Endothelial cell of umbilical vein (primary cell): ENCODE measurements around the gene FAM200C. TPM values are rescaled to one million over a fixed set of nuclear protein-coding genes. Genes with fewer than 3 reads are reported as not detected.

Experiments used
- BruUV-seq: library from RNA; stranded (reverse); fragments of 400-500 nt; replicated peaks from 2 replicates; lab custom pipeline; 2021; lab: Mats Ljungman, UMichigan
- CTCF ChIA-PET: fragments of 300-600, 350-600 bp; sonication (Branson Sonifier 250); formaldehyde crosslinking; loops from one replicate; lab custom pipeline; 2021; ENCODE audit warnings: antibody characterized with exemption, inconsistent platforms; lab: Charles Lee
- POLR2A ChIA-PET: fragments of 300-600, 350-600 bp; sonication (Branson Sonifier 250); formaldehyde crosslinking; loops from one replicate; lab custom pipeline; 2021; ENCODE audit warnings: antibody characterized with exemption, inconsistent platforms; lab: Charles Lee
- DNase-seq: peaks from one replicate; pipeline ENCODE4 v3.0.0-alpha.2; 2011; ENCODE audit warnings: low read depth, low spot score
- FAIRE-seq: peaks from 2 replicates; lab custom pipeline; 2011; peaks lifted over from hg19 to GRCh38; lab: Jason Lieb, UNC
- H2AFZ ChIP-seq: 2 replicates; pipeline ENCODE4 v1.6.0; 2012; ENCODE audit warnings: low read depth, low read length, control low read depth, inconsistent platforms
- H3K27ac ChIP-seq: 2 replicates; pipeline ENCODE4 v1.5.1; 2011; ENCODE audit warnings: low read depth, mild to moderate bottlenecking, control low read depth, low read length, moderate library complexity; ENCODE audit not compliant: insufficient read depth
- H3K27me3 ChIP-seq, 2 experiments: 2 replicates each; pipeline versions ENCODE4 v1.6.0 to v1.6.1; 2011; ENCODE audit warnings: low read length in 2 of 2, mixed read lengths in 1 of 2; ENCODE audit not compliant: control insufficient read depth in 2 of 2, insufficient read depth in 2 of 2
- H3K36me3 ChIP-seq, 2 experiments: 2 replicates in 1 of 2; 3 replicates in 1 of 2; pipeline ENCODE4 v1.5.1; 2011; ENCODE audit warnings: low read length in 2 of 2, mild to moderate bottlenecking in 1 of 2, moderate library complexity in 1 of 2; ENCODE audit not compliant: control insufficient read depth in 2 of 2, insufficient read depth in 2 of 2; ENCODE audit errors: extremely low read depth in 1 of 2
- H3K4me1 ChIP-seq: 3 replicates; pipeline ENCODE4 v1.5.1; 2011; ENCODE audit warnings: mild to moderate bottlenecking, low read length; ENCODE audit not compliant: control insufficient read depth, insufficient read depth; ENCODE audit errors: extremely low read depth
- H3K4me2 ChIP-seq: 2 replicates; pipeline ENCODE4 v1.6.1; 2011; ENCODE audit warnings: low read length, control low read depth, mixed read lengths; ENCODE audit not compliant: insufficient read depth
- H3K4me3 ChIP-seq, 3 experiments: fragments of 200-600 bp in 1 of 3; sonication (generic), shearing (Covaris generic) in 1 of 3; replicated peaks in 1 of 3; 2 replicates each; pipeline ENCODE4 v1.5.1; 2011 to 2016; ENCODE audit warnings: control low read depth in 3 of 3, low read length in 3 of 3, mild to moderate bottlenecking in 2 of 3, inconsistent platforms in 1 of 3, low read depth in 1 of 3, moderate library complexity in 1 of 3; ENCODE audit not compliant: insufficient read depth in 1 of 3
- H3K79me2 ChIP-seq: 2 replicates; pipeline ENCODE4 v1.6.0; 2012; ENCODE audit warnings: low read length, inconsistent platforms; ENCODE audit not compliant: control insufficient read depth, insufficient read depth
- H3K9ac ChIP-seq: replicated peaks from 2 replicates; pipeline ENCODE3; 2011; ENCODE audit warnings: low read length, control low read depth; ENCODE audit not compliant: insufficient read depth; ENCODE audit errors: extremely low read depth
- H3K9me1 ChIP-seq: replicated peaks from 3 replicates; pipeline ENCODE4 v1.6.0; 2011; ENCODE audit warnings: mild to moderate bottlenecking, low read length; ENCODE audit not compliant: control insufficient read depth, insufficient read depth; ENCODE audit errors: extremely low read depth
- H3K9me3 ChIP-seq: replicated peaks from 2 replicates; pipeline ENCODE4 v1.5.1; 2012; ENCODE audit warnings: low read length, inconsistent platforms; ENCODE audit not compliant: control insufficient read depth, insufficient read depth
- H4K20me1 ChIP-seq: replicated peaks from 2 replicates; pipeline ENCODE3; 2011; ENCODE audit warnings: mild to moderate bottlenecking, low read length; ENCODE audit not compliant: control insufficient read depth, insufficient read depth; ENCODE audit errors: extremely low read depth
- EZH2 ChIP-seq: IDR thresholded peaks from 2 replicates; pipeline ENCODE4 v1.6.1; 2012; ENCODE audit warnings: borderline replicate concordance, low read depth, mild to moderate bottlenecking, moderate library complexity, low read length, inconsistent platforms; ENCODE audit not compliant: severe bottlenecking
- FOS ChIP-seq: IDR thresholded peaks from 2 replicates; pipeline ENCODE4 v1.6.1; 2011; ENCODE audit warnings: mild to moderate bottlenecking, low read length, moderate library complexity, borderline replicate concordance; ENCODE audit not compliant: insufficient read depth
- GATA2 ChIP-seq: IDR thresholded peaks from 2 replicates; pipeline ENCODE4 v1.7.0; 2011; ENCODE audit warnings: low read depth, mild to moderate bottlenecking, moderate library complexity, mixed read lengths, low read length; ENCODE audit not compliant: insufficient read length, insufficient read depth
- JUN ChIP-seq: IDR thresholded peaks from 2 replicates; pipeline ENCODE4 v1.6.1; 2011; ENCODE audit warnings: borderline replicate concordance, low read depth; ENCODE audit not compliant: insufficient read length, insufficient read depth
- MYC ChIP-seq: IDR thresholded peaks from one replicate; pipeline ENCODE4 v1.6.1; 2011; ENCODE audit warnings: mild to moderate bottlenecking, low read depth, low read length
- POLR2A ChIP-seq: IDR thresholded peaks from 2 replicates; pipeline ENCODE4 v1.6.1; 2012; ENCODE audit warnings: low read depth, mild to moderate bottlenecking, control low read depth, low read length
- POLR2AphosphoS5 ChIP-seq: IDR thresholded peaks from 2 replicates; pipeline ENCODE4 v1.6.1; 2012; ENCODE audit warnings: low read depth, mild to moderate bottlenecking, control low read depth, low read length, moderate library complexity; ENCODE audit not compliant: insufficient read depth
- dilution Hi-C: fragments of 300-500 bp; cut with MboI; formaldehyde crosslinking; loops from one replicate; pipeline ENCODE4 v1.15.0; 2019; ENCODE audit warnings: low sequenced_read_pairs; ENCODE audit not compliant: extremely low pct_ligation_motif_present
- intact Hi-C: fragments of 100-400 bp; cut with micrococcal nuclease; formaldehyde crosslinking; loops from one replicate; pipeline ENCODE4 v1.10.0; 2022
- polyA plus RNA-seq, 4 experiments: library from polyadenylated mRNA; depleted of rRNA in 3 of 4; stranded (reverse) in 3 of 4; unstranded in 1 of 4; fragments of >200 nt; gene quantifications; 2 replicates each; pipeline versions ENCODE4 v1.2.1 to v1.2.3, GENCODE V29; 2011 to 2012; ENCODE audit warnings: missing spikeins in 1 of 4
- total RNA-seq: library from RNA; stranded (reverse); gene quantifications from 2 replicates; pipeline ENCODE4 v1.2.3, GENCODE V29; 2021
- TF ChIP-seq, protein P1 (sequence below): IDR thresholded peaks from 2 replicates; pipeline ENCODE4 v1.6.1; 2011; ENCODE audit not compliant: insufficient read depth, insufficient read length
- TF ChIP-seq, protein P2 (sequence below), 2 donors: IDR thresholded peaks; 1 replicate in 1 of 2; 2 replicates in 1 of 2; pipeline ENCODE4 v1.5.1; 2011; ENCODE audit warnings: low read length in 2 of 2, mild to moderate bottlenecking in 2 of 2, moderate library complexity in 2 of 2, control low read depth in 1 of 2, inconsistent platforms in 1 of 2, low read depth in 1 of 2; ENCODE audit not compliant: insufficient read depth in 1 of 2; ENCODE audit errors: extremely low read depth in 1 of 2

The FAM200C gene
- total and polyA plus RNA-seq, 2 donors (not counting 3 experiments of a cell fraction or from before 2014, with no cell fraction given): 0.76 to 2.7 TPM

DNA sequence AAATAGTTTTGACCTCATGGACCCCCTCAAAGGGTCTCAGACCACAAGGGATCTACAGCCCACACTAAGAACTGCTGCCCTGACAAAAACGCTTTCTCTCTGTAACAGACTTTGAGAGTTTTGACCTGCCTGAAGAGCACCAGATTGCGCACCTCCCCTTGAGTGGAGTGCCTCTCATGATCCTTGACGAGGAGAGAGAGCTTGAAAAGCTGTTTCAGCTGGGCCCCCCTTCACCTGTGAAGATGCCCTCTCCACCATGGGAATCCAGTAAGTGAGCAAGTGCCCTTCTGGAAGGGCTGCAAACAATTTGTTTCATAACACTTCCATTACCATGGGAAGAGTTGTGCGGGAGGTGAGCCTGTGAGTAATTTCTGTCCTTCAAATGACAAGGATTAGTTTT is 27.8 kb upstream of the FAM200C start:
- no TSS peak for BruUV-seq
- CTCF ChIA-PET: interaction anchor here (4.7 kb wide), 1 partner anchor 11 kb away, joined by 24 read pairs; no protein-coding TSS in a partner anchor
- H3K9me1 ChIP-seq: no peaks in the 10 kb centered on the region

More for the DNA sequence above, 27.8 kb upstream of the FAM200C start:
- H4K20me1 ChIP-seq: no peaks in the 10 kb centered on the region
- intact Hi-C loops (no loop called here), dilution Hi-C loops (no loop called here)
- peaks cover 0 to 22% of the 10 kb centered on the region in 2 experiments for H3K36me3 ChIP-seq
- DNase-seq (no peak), FAIRE-seq (no peak)
- H3K27me3 ChIP-seq: no peaks in the 10 kb centered on the region
- no peaks in the 10 kb centered on the region for H3K9me3 ChIP-seq
- H3K27ac ChIP-seq: no peak overlapping the region
- peaks cover 32% of the 10 kb centered on the region for H3K4me1 ChIP-seq
- no peak for TF ChIP-seq MYC
- no peak for TF ChIP-seq GATA2
- TF ChIP-seq, protein P1, sequence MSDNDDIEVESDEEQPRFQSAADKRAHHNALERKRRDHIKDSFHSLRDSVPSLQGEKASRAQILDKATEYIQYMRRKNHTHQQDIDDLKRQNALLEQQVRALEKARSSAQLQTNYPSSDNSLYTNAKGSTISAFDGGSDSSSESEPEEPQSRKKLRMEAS: no peak
- TF ChIP-seq JUN: no peak
- no peak for TF ChIP-seq POLR2AphosphoS5
- TF ChIP-seq POLR2A: no peak
- TF ChIP-seq FOS: no peak
- TF ChIP-seq, protein P2, sequence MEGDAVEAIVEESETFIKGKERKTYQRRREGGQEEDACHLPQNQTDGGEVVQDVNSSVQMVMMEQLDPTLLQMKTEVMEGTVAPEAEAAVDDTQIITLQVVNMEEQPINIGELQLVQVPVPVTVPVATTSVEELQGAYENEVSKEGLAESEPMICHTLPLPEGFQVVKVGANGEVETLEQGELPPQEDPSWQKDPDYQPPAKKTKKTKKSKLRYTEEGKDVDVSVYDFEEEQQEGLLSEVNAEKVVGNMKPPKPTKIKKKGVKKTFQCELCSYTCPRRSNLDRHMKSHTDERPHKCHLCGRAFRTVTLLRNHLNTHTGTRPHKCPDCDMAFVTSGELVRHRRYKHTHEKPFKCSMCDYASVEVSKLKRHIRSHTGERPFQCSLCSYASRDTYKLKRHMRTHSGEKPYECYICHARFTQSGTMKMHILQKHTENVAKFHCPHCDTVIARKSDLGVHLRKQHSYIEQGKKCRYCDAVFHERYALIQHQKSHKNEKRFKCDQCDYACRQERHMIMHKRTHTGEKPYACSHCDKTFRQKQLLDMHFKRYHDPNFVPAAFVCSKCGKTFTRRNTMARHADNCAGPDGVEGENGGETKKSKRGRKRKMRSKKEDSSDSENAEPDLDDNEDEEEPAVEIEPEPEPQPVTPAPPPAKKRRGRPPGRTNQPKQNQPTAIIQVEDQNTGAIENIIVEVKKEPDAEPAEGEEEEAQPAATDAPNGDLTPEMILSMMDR (IDR thresholded peaks at IDR 0.05; ENCODE audit: extremely low read depth in 1 of 2, insufficient read depth in 1 of 2, low read depth in 1 of 2, low read length in 2 of 2): no peak
- no peak for TF ChIP-seq EZH2
- no peak overlapping the region for H3K4me2 ChIP-seq
- H3K4me3 ChIP-seq: no peak overlapping the region
- POLR2A ChIA-PET: no interaction called here
- H3K79me2 ChIP-seq: peaks cover 32% of the 10 kb centered on the region
- H2AFZ ChIP-seq: no peak overlapping the region
- H3K9ac ChIP-seq: no peak overlapping the region
